Peyer's patch (tissue), 4 donors: ENCODE results near the gene TUB.

Experiments used
- CTCF ChIP-seq, 6 experiments: fragments of 450-650 bp in 4 of 6; fragments of 200-600 bp in 2 of 6; sonication (generic) in 1 of 6; IDR thresholded peaks; one replicate each; pipeline ENCODE4 v1.5.1; 2017 to 2019; ENCODE audit warnings: antibody characterized with exemption in 6 of 6, mild to moderate bottlenecking in 3 of 6, moderate library complexity in 1 of 6
- POLR2A ChIP-seq, 2 donors: fragments of 450-650 bp; IDR thresholded peaks; one replicate each; pipeline ENCODE4 v1.5.1; 2017; ENCODE audit warnings: antibody characterized with exemption in 2 of 2, mild to moderate bottlenecking in 2 of 2, moderate library complexity in 2 of 2

- TF ChIP-seq CTCF (IDR thresholded peaks at IDR 0.05) (no peak), POLR2A (IDR thresholded peaks at IDR 0.05) (no peak)
Observed at GRCh38 chr11:8085011-8085645, 4.1 kb downstream of the TUB start.
